HL-60 (cell line): ENCODE measurements around the gene CADM1.

Experiments
- CTCF ChIP-seq: IDR thresholded peaks from one replicate; pipeline ENCODE4 v1.5.1; 2011; ENCODE audit warnings: low read length, control low read depth, inconsistent platforms; ENCODE audit not compliant: insufficient read depth
- GABPA ChIP-seq: IDR thresholded peaks from 2 replicates; pipeline ENCODE4 v1.6.1; 2012; ENCODE audit warnings: low read depth
- POLR2AphosphoS5 ChIP-seq: IDR thresholded peaks from 2 replicates; pipeline ENCODE4 v1.6.1; 2012; ENCODE audit warnings: low read depth
- SPI1 ChIP-seq: IDR thresholded peaks from 2 replicates; pipeline ENCODE4 v1.6.1; 2012; ENCODE audit warnings: low read depth, mild to moderate bottlenecking, borderline replicate concordance
- TF ChIP-seq, protein P1 (sequence below): IDR thresholded peaks from 2 replicates; pipeline ENCODE4 v1.6.1; 2012; ENCODE audit warnings: low read depth; ENCODE audit not compliant: insufficient replicate concordance

DNA sequence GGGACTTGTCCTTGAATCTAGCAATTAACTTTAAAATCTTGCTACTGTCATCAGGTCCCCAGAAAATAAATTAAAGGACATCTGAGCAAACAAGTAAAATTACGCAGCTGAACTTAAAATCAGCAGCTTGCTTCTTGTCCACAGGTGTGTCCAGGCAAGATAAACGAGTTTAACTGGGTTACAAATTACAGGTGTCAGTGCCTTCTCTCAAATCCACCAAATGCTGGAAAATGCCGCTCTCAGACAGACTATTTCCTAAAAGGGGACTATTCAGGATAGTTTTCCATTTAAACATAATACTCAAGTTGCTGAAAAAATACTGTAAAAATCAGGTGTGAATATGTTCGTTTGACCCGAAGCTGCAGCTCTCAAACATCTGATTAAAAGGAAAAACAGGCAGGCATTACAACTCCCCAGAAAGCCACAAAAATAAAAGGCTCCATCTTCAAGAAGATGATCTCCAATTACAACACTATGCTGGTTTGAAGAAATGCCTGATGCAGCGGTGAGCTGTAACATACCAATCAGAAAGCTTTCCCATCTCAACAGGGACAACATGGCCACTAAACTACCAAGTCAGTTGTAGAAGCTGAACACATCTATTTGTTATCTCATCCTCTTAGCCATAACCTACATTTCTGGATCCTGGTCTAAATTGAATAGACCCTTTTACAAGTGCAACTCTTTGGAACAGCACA, 82.1 kb downstream of the CADM1 start:
- no peak for TF ChIP-seq CTCF
- no peak for TF ChIP-seq POLR2AphosphoS5
- TF ChIP-seq SPI1, result no peak
- TF ChIP-seq, protein P1, sequence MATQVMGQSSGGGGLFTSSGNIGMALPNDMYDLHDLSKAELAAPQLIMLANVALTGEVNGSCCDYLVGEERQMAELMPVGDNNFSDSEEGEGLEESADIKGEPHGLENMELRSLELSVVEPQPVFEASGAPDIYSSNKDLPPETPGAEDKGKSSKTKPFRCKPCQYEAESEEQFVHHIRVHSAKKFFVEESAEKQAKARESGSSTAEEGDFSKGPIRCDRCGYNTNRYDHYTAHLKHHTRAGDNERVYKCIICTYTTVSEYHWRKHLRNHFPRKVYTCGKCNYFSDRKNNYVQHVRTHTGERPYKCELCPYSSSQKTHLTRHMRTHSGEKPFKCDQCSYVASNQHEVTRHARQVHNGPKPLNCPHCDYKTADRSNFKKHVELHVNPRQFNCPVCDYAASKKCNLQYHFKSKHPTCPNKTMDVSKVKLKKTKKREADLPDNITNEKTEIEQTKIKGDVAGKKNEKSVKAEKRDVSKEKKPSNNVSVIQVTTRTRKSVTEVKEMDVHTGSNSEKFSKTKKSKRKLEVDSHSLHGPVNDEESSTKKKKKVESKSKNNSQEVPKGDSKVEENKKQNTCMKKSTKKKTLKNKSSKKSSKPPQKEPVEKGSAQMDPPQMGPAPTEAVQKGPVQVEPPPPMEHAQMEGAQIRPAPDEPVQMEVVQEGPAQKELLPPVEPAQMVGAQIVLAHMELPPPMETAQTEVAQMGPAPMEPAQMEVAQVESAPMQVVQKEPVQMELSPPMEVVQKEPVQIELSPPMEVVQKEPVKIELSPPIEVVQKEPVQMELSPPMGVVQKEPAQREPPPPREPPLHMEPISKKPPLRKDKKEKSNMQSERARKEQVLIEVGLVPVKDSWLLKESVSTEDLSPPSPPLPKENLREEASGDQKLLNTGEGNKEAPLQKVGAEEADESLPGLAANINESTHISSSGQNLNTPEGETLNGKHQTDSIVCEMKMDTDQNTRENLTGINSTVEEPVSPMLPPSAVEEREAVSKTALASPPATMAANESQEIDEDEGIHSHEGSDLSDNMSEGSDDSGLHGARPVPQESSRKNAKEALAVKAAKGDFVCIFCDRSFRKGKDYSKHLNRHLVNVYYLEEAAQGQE, result no peak
- TF ChIP-seq GABPA, result no peak
